Stimulated activated CD4-positive, alpha-beta T cell treated with anti-CD3 and anti-CD28 coated beads, Interleukin-15, amount 100 ng/mL, for 24 hours (primary cell): ENCODE data around the gene SSBP1.
"Not testable (repeated sequence)": the region's sequence is repeated elsewhere in the genome, so short reads cannot be mapped to it uniquely, and the experiment has no call there.

Experiments used
- DNase-seq: peaks from one replicate; pipeline ENCODE4 v3.0.0-alpha.2; 2020

SSBP1 gene

GRCh38 chr7:141709749-141710148 is 28.4 kb upstream of the SSBP1 start:
- DNase-seq: no peak

- DNase-seq: no peak
Measured at GRCh38 chr7:141710301-141710700, 27.9 kb upstream of the SSBP1 start.

- no peak for DNase-seq
Measured at GRCh38 chr7:141712603-141713255, 25.4 kb upstream of the SSBP1 start.

- DNase-seq: no peak
Measured at GRCh38 chr7:141713890-141714289, 24.3 kb upstream of the SSBP1 start.

- no peak for DNase-seq
Measured at GRCh38 chr7:141714571-141714970, 23.6 kb upstream of the SSBP1 start.

GRCh38 chr7:141715018-141715417 is 23.1 kb upstream of the SSBP1 start:
- no peak for DNase-seq

GRCh38 chr7:141715794-141716689 is 22.1 kb upstream of the SSBP1 start:
- DNase-seq: no peak

- DNase-seq: no peak
Measured at GRCh38 chr7:141717450-141717849, 20.7 kb upstream of the SSBP1 start.

- DNase-seq: no peak
Measured at GRCh38 chr7:141722529-141722928, 15.6 kb upstream of the SSBP1 start.

- no peak for DNase-seq
Measured at GRCh38 chr7:141729020-141729419, 9.1 kb upstream of the SSBP1 start.

- no peak for DNase-seq
Measured at GRCh38 chr7:141731476-141732149, 6.5 kb upstream of the SSBP1 start.

- no peak for DNase-seq
Measured at GRCh38 chr7:141737118-141737835, 881 bp upstream of the SSBP1 start.

- DNase-seq: no peak
Measured at GRCh38 chr7:141738592-141739013, 445 bp downstream of the SSBP1 start.

- no peak for DNase-seq
Measured at GRCh38 chr7:141739250-141739649, 1.1 kb downstream of the SSBP1 start.

- no peak for DNase-seq
Measured at GRCh38 chr7:141742229-141742628, 4.1 kb downstream of the SSBP1 start.

- DNase-seq: no peak
Measured at GRCh38 chr7:141744131-141744530, 6.0 kb downstream of the SSBP1 start.

- no peak for DNase-seq
Measured at GRCh38 chr7:141748396-141748795, 10.2 kb downstream of the SSBP1 start.

GRCh38 chr7:141751904-141752303 is 13.7 kb downstream of the SSBP1 start:
- DNase-seq: not testable (repeated sequence)

GRCh38 chr7:141752634-141753033 is 14.5 kb downstream of the SSBP1 start:
- DNase-seq: no peak

- peak; percentile 7 for DNase-seq
Measured at GRCh38 chr7:141754939-141755338, 16.8 kb downstream of the SSBP1 start.

- no peak for DNase-seq
Measured at GRCh38 chr7:141763797-141764196, 25.6 kb downstream of the SSBP1 start, which contains the start of gene TAS2R3. Gene TAS2R3 (plus strand): TSS chr7:141764097. CDS start chr7:141764159, 62 bp downstream.

- not testable (repeated sequence) for DNase-seq
Measured at GRCh38 chr7:141770083-141770583, 32.0 kb downstream of the SSBP1 start.

- DNase-seq: no peak
Measured at GRCh38 chr7:141776374-141776773, 38.2 kb downstream of the SSBP1 start, which contains the start of gene TAS2R4. Gene TAS2R4 (plus strand): TSS chr7:141776674. CDS start chr7:141778489, 1,815 bp downstream.
